Activated CD8-positive, alpha-beta memory T cell treated with anti-CD3 and anti-CD28 coated beads, Interleukin-2, amount 10 ng/mL, durations not matched to agents 7 days and 5 days (primary cell): ENCODE data around the gene IDH3A. TPM values are rescaled to one million over a fixed set of nuclear protein-coding genes. Genes with fewer than 3 reads are reported as not detected.

Source experiments
- ATAC-seq: fragments of 150-1000 bp; cut with Tn5 transposase; one replicate; pipeline ENCODE4 v1.10.0; 2021; ENCODE audit warnings: moderate library complexity
- CTCF ChIA-PET: fragments of 350-600 bp; sonication (Branson Sonifier 250); formaldehyde crosslinking; loops from one replicate; lab custom pipeline; 2021; ENCODE audit warnings: antibody characterized with exemption; lab: Charles Lee
- DNase-seq: peaks from one replicate; pipeline ENCODE4 v3.0.0-alpha.2; 2020
- H3K27ac Mint-ChIP-seq: one replicate; pipeline ENCODE4 v1.8.0; 2021; ENCODE audit warnings: mild to moderate bottlenecking, mixed read lengths
- H3K27me3 Mint-ChIP-seq: one replicate; pipeline ENCODE4 v1.8.0; 2021; ENCODE audit warnings: mixed read lengths
- H3K36me3 Mint-ChIP-seq: one replicate; pipeline ENCODE4 v1.8.0; 2021; ENCODE audit warnings: mild to moderate bottlenecking, mixed read lengths
- H3K4me1 Mint-ChIP-seq: one replicate; pipeline ENCODE4 v1.8.0; 2021; ENCODE audit warnings: mixed read lengths
- H3K4me3 Mint-ChIP-seq: one replicate; pipeline ENCODE4 v1.8.0; 2021; ENCODE audit warnings: mild to moderate bottlenecking, moderate library complexity, mixed read lengths
- H3K9me3 Mint-ChIP-seq: one replicate; pipeline ENCODE4 v1.8.0; 2022; ENCODE audit warnings: low read depth, mixed read lengths
- total RNA-seq, 2 experiments: library from RNA; stranded (reverse); gene quantifications; one replicate each; pipeline ENCODE4 v1.2.3, GENCODE V29; 2021

IDH3A gene
- 100 to 1,000 TPM in 1 of 2 experiments, 10 to 100 TPM in 1; 97.9 to 105 TPM for total RNA-seq

DNA sequence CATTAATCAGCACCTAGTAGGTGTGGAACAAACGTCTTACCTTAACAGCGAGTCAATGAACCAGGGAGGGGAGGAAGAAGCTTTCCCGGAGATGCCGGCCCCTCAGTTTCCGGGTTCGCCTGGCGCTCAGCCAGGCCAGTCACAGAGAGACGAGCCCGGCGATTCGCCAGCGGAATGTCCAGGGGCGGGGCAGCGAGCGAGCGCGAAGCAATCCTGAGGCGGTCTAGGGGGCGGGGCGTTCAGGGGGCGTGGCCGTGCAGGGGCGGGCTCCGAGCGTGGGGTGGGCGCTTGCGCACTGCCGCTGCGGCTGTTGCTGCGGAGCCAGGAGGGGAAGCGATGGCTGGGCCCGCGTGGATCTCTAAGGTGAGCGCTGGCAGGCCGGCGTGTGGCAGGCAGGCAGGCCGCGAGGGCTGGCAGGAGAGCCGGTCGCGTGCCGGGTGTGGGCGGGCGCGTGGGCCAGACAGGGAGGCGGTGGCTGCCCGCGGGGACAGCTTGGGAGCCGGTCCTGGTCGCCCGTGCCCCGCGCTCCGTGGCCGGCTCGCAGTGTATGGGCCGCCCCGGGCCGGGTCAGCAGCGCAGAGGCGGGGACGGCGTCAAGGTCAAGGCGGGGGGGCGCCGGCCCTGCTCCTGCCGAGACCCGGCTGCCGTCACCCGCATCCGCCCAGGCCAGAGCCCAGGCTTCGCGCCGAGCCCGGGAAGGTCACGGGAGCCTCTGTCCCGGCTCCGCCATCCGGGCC lies at the start of gene IDH3A:
Gene IDH3A (plus strand): TSS at position 295 of the 737 bp plus-strand sequence. CDS start 42 bp downstream, at position 337.
- peak; percentile 95 for ATAC-seq
- Mint-ChIP-seq H3K36me3 (peaks cover 17% of the 10 kb centered on the region), H3K27ac (peak within 1 kb of the TSS; percentile 90), H3K9me3 (no peaks in the 10 kb centered on the region), H3K27me3 (no peaks in the 10 kb centered on the region), H3K4me3 (peak within 1 kb of the TSS; percentile 91), H3K4me1 (peaks cover 45% of the 10 kb centered on the region)
- CTCF ChIA-PET: interaction anchor here (0.6 to 3.7 kb wide), 9 partner anchors 10 to 289 kb away, joined by 3 to 21 read pairs (median 5); partner anchors contain the start of genes CIB2, DNAJA4 and IREB2
- DNase-seq: peak; percentile 100

DNA sequence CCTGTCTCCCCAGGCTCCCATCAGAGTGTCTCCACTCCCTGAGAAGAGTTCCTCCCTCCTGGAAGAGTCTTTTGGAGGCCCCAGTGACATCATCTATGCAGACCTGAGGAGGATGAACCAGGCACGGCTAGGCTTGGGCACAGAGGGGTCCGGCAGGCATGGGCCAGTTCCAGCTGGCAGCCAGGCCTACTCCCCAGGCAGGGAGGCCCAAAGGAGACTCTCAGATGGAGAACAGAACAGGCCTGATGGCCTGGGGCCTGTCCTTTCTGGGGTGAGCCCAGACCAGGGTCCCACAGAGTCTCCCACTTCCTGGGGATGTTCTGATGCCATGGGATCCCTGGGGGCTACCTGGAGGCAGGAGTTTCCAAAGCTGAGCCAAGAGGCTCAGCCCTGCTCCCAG lies 48.3 kb upstream of the IDH3A start:
- Mint-ChIP-seq H3K27ac (peak overlapping the region; percentile 22), H3K4me3 (no peak overlapping the region), H3K9me3 (no peaks in the 10 kb centered on the region), H3K27me3 (no peaks in the 10 kb centered on the region), H3K36me3 (no peaks in the 10 kb centered on the region), H3K4me1 (peaks cover 48% of the 10 kb centered on the region)
- DNase-seq: no peak
- CTCF ChIA-PET: interaction anchor here (1.6 to 14.6 kb wide), 5 partner anchors 26 to 134 kb away, joined by 3 to 251 read pairs (median 11); partner anchors contain the start of genes CIB2 and TBC1D2B
- no peak for ATAC-seq

DNA sequence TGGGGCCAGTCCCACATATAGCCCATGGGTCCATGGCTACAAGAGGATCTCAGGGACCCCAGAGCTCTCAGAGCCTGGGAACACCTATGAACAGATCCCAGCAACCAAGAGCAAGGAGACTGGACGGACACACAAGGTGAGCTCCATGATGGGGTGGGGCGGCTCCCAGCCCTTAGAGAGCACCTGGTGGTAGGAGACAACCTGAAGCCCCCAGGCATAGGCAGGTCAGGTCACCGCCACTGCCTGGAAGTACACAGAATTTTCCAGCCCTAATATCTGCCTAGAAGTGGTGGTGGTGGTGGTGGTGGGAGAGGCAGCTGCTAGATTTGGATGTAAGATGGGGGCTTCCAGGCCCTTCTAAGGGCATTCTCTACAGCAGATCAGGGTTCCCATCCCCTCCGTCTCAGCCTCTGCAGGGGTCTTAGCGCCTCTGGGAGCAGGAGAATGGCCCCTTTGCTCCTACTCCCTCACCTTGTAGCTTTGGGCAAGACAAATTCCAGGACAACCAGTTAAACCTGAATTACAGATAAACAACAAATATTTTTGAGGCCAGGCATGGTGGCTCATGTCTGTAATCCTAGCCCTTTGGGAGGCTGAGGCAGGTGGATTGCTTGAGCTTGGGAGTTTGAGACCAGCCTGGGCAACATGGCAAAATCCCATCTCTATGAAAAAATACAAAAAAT lies 47.6 kb upstream of the IDH3A start:
- H3K9me3 Mint-ChIP-seq: no peaks in the 10 kb centered on the region
- no peak for DNase-seq
- H3K36me3 Mint-ChIP-seq: no peaks in the 10 kb centered on the region
- no peak overlapping the region for H3K4me3 Mint-ChIP-seq
- H3K4me1 Mint-ChIP-seq: peaks cover 55% of the 10 kb centered on the region
- CTCF ChIA-PET: interaction anchor here (1.5 to 14.6 kb wide), 8 partner anchors 9 to 135 kb away, joined by 3 to 251 read pairs (median 10); partner anchors contain the start of genes CIB2, SH2D7 and TBC1D2B
- H3K27ac Mint-ChIP-seq: peak overlapping the region; percentile 89
- no peaks in the 10 kb centered on the region for H3K27me3 Mint-ChIP-seq
- ATAC-seq: no peak

DNA sequence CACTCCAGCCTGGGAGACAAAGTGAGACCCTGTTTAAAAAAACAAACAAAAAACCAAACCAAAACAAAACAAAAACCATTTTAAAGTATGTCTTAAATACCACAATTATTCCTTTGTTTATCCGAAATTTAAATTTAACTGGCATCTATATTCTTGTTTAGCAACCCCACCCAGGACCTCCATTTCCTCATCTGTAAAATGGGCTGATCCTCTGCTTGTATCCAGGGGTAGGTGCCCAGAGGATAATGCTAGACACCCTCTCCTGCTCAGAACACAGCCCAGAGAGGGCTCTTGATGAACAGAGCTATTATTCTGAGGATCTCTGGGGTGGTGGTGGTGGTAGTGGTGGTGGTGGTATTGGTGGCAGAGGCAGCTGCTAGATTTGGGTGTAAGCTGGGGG lies 47.0 kb upstream of the IDH3A start:
- Mint-ChIP-seq H3K36me3 (no peaks in the 10 kb centered on the region), H3K9me3 (no peaks in the 10 kb centered on the region), H3K4me1 (peaks cover 60% of the 10 kb centered on the region), H3K27ac (peak overlapping the region; percentile 89), H3K27me3 (no peaks in the 10 kb centered on the region), H3K4me3 (no peak overlapping the region)
- ATAC-seq: no peak
- CTCF ChIA-PET: interaction anchor here (1.5 to 14.6 kb wide), 8 partner anchors 10 to 136 kb away, joined by 3 to 251 read pairs (median 10); partner anchors contain the start of genes CIB2, SH2D7 and TBC1D2B
- DNase-seq: no peak

DNA sequence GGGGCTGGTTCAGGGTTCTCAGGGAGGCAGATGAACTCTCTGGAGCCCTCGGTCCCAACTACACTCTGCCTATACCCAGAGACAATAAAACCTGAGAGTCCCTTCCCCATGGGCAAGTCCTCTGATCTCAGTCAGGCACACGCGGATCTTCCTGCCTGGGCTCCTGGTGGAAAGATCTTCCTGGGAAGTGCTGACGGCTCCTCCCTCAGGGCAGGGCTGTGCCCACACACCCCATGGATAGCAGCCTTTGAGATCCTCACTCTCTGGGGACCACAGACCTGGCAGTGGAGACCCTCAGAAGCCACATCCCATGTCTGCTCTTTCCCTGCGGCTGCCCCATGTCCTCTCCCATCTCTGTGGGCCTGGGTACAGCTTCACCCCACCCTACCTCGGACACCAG lies 46.4 kb upstream of the IDH3A start:
- no peaks in the 10 kb centered on the region for H3K36me3 Mint-ChIP-seq
- no peak overlapping the region for H3K4me3 Mint-ChIP-seq
- no peak for ATAC-seq
- no peak for DNase-seq
- no peaks in the 10 kb centered on the region for H3K27me3 Mint-ChIP-seq
- no peaks in the 10 kb centered on the region for H3K9me3 Mint-ChIP-seq
- H3K4me1 Mint-ChIP-seq: peaks cover 65% of the 10 kb centered on the region
- CTCF ChIA-PET: interaction anchor here (1.5 to 14.6 kb wide), 8 partner anchors 9 to 146 kb away, joined by 4 to 251 read pairs (median 26); partner anchors contain the start of genes SH2D7 and TBC1D2B
- peak overlapping the region; percentile 89 for H3K27ac Mint-ChIP-seq

DNA sequence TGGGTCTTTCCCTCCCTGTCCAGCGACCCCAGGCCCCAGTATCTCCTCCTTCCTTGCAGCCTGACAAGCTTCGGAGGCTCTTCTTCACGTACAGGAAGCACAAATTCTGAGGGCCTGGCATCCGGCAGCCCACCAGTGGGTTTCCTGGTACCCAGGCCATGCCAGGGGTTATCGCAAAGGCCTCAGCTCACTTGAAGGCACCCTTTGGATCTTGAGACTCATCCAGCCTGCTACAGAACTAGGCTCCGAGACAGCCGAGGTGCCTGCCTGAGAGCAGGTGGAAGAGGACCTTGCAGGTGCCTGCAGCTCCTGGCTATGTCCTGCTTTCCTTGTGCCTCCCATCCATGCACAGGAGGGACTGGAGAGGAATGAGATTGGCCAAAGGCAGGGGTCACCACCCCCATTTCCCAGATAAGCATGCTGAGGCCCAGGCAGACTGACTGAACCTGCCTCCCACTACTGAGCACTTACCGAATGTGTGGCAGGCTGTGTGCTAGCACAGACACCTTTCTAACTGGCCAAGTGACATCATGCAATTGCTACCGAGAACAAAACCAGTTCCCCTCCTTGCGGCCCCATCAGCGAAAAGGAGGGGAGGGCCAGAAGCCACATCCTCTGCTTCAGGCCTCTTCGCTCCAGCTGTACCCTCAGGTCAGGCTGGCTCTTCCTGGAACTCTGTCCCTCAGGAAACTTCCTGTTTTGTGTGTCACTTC lies 45.6 kb upstream of the IDH3A start:
- DNase-seq (peak; percentile 93), ATAC-seq (peak; percentile 81)
- peak overlapping the region; percentile 44 for H3K4me3 Mint-ChIP-seq
- H3K27me3 Mint-ChIP-seq: no peaks in the 10 kb centered on the region
- H3K4me1 Mint-ChIP-seq: peaks cover 74% of the 10 kb centered on the region
- H3K9me3 Mint-ChIP-seq: no peaks in the 10 kb centered on the region
- H3K27ac Mint-ChIP-seq: peak overlapping the region; percentile 89
- CTCF ChIA-PET: interaction anchor here (1.8 to 14.6 kb wide), 8 partner anchors 10 to 147 kb away, joined by 8 to 251 read pairs (median 26); partner anchors contain the start of genes SH2D7 and TBC1D2B
- H3K36me3 Mint-ChIP-seq: no peaks in the 10 kb centered on the region

DNA sequence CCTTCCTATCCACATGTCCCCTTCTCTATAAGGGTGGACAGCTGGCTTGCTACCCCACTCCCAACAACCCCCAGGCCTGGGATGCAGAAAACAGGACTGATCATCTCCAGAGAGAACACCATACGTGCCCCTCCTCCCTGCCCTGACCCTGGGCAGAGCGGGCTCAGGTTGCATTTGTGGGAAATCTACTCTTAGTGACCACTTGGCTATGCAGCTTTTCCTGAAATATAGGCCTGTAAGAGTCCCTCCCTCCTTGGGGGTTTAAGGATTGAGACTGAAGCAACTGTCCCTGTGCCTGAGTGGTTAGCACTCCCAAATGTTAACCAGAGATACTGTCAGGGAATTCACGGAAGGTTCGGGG lies 45.1 kb upstream of the IDH3A start:
- Mint-ChIP-seq H3K4me3 (peak overlapping the region; percentile 44), H3K36me3 (no peaks in the 10 kb centered on the region), H3K27me3 (no peaks in the 10 kb centered on the region), H3K9me3 (no peaks in the 10 kb centered on the region), H3K27ac (peak overlapping the region; percentile 89), H3K4me1 (peaks cover 76% of the 10 kb centered on the region)
- DNase-seq: no peak
- CTCF ChIA-PET: interaction anchor here (1.8 to 14.6 kb wide), 8 partner anchors 9 to 147 kb away, joined by 8 to 251 read pairs (median 26); partner anchors contain the start of genes SH2D7 and TBC1D2B
- ATAC-seq: peak; percentile 25

DNA sequence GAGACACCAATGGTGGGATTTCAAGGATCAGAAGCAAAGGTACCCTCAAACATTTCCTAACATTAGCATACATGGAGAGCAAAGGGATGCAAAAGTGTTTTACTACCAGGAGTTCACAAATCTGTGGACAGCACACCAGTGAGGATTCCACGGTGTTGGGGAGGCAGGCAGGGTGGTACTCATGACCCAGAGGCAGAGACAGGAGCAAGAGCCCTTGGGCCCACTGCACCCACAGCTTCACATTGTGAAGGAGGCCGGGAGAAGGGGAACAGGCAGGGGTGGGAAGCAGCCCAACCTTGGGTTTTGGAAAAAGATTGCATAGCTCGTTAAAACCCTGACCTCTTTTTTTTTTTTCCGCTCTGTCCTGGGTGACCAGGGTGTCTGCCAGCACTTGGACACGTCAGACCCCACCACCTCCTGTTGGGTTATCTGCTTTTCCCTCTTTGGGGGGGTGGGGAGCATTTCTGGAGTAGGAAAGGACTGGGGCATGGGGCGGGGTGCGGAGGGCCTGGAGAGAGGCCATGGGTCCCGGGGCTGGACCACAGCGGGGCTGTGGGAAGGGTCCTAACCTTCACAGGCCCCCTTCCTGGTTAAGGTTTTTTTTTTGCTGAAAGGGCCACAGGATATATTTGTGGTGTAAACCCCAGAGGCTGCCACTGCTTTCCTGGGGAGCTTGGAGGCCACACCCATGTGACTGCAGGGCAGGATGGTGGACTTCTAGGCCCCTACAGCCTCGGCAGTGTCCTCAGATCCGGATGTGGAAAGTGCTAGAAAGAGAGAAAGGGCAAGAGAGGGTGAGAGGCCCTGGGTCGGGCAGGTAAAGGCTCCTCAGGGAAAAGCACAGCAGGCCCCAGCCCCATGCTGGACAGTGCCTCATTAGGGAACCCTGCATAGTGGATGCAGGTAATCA lies 44.3 kb upstream of the IDH3A start:
- no peaks in the 10 kb centered on the region for H3K27me3 Mint-ChIP-seq
- peak; percentile 80 for DNase-seq
- ATAC-seq: peak; percentile 45
- H3K9me3 Mint-ChIP-seq: no peaks in the 10 kb centered on the region
- peak overlapping the region; percentile 59 for H3K4me3 Mint-ChIP-seq
- no peaks in the 10 kb centered on the region for H3K36me3 Mint-ChIP-seq
- peaks cover 76% of the 10 kb centered on the region for H3K4me1 Mint-ChIP-seq
- H3K27ac Mint-ChIP-seq: peak overlapping the region; percentile 89
- CTCF ChIA-PET: interaction anchor here (1.2 to 14.6 kb wide), 11 partner anchors 8 to 203 kb away, joined by 4 to 251 read pairs (median 8); partner anchors contain the start of genes SH2D7 and TBC1D2B

DNA sequence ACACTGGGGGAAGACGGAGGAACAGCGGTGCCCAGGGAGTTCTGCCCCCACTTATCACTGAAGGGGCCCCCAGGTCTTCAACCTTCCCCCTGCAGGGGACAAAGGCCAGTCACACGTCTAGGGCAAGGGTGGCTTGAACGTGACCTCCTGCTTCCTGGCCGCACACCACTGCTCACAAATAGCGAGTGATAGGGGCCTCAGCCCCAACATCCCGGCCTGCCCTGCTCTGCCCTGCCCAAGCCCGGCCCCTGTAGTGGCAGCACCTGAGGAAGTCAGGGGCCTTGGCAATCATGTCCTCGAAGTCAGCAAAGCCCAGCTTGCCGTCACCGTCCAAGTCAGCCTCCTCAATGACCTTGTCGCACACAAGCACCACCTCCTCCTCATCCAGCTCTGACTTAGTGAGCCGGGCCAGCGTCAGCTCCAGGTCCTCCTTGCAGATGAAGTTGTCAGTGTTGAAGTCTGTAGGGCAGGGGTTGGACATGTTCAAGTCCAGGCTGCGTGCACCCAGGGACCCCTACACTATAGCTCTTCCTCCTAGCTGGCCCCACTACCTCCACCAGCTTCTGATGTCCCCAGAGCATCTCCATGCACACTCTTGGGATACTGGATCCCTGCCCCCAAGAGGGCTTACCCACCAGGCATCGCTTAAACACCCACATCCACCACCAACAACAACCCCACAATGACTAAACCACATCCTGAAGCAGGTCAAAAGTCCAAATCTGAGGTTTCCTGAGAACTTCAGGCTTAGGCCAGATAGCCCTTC lies 43.5 kb upstream of the IDH3A start:
- H3K4me1 Mint-ChIP-seq: peaks cover 76% of the 10 kb centered on the region
- H3K9me3 Mint-ChIP-seq: no peaks in the 10 kb centered on the region
- peak overlapping the region; percentile 89 for H3K27ac Mint-ChIP-seq

DNA sequence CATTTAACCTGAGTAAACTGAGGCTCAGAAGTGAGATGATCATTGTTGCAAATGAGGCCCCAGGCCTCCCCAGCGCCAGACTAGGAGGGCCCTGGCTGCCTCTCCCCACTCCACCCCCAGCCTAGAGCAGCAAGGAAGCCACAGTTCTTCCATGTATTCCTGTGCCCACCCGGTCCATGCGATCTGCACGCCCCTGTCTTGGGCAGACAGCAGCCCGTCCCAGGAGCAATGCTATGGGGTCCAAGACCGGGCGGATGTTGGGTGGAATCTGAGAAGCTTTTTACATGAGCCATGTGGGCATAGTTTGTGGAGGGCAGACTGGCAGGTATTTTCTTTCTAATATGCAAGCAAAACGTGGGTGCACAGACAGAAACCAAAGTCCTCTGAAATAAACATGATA lies 41.7 kb upstream of the IDH3A start:
- Mint-ChIP-seq H3K27ac (peak overlapping the region; percentile 15), H3K9me3 (no peaks in the 10 kb centered on the region), H3K4me1 (peaks cover 62% of the 10 kb centered on the region), H3K36me3 (no peaks in the 10 kb centered on the region), H3K27me3 (no peaks in the 10 kb centered on the region), H3K4me3 (no peak overlapping the region)
- no peak for ATAC-seq
- DNase-seq: no peak
- CTCF ChIA-PET: interaction anchor here (0.7 to 14.6 kb wide), 23 partner anchors 15 to 173 kb away, joined by 3 to 251 read pairs (median 12); partner anchors contain the start of genes CIB2, SH2D7 and TBC1D2B

More for the DNA sequence above, 43.5 kb upstream of the IDH3A start:
- peak; percentile 71 for DNase-seq
- CTCF ChIA-PET: interaction anchor here (1.2 to 14.6 kb wide), 11 partner anchors 13 to 204 kb away, joined by 4 to 251 read pairs (median 18); partner anchors contain the start of genes SH2D7 and TBC1D2B
- Mint-ChIP-seq H3K36me3 (no peaks in the 10 kb centered on the region), H3K27me3 (no peaks in the 10 kb centered on the region), H3K4me3 (peak overlapping the region; percentile 59)
- ATAC-seq: no peak
